RWPE2 (cell line): Measurements from ENCODE around the gene CFHR3.

Experiments used
- ATAC-seq: fragments of 200-7000 bp; cut with Tn5 transposase; 3 replicates; pipeline ENCODE4 v1.9.1; 2021; ENCODE audit warnings: low read depth
- DNase-seq: peaks from one replicate; pipeline ENCODE4 v3.0.0-alpha.2; 2020; ENCODE audit warnings: low spot score
- H3K27ac ChIP-seq: fragments of 450-650 bp; 2 replicates; pipeline ENCODE4 v1.5.1; 2017; ENCODE audit warnings: mild to moderate bottlenecking; ENCODE audit not compliant: poor library complexity, severe bottlenecking
- H3K27me3 ChIP-seq: fragments of 250-450 bp; sonication (Bioruptor Pico); 2 replicates; pipeline ENCODE4 v1.5.1; 2021; ENCODE audit warnings: mild to moderate bottlenecking, moderate library complexity; ENCODE audit not compliant: insufficient read depth, poor library complexity, severe bottlenecking
- H3K36me3 ChIP-seq: fragments of 250-450 bp; sonication (Bioruptor Pico); 2 replicates; pipeline ENCODE4 v1.5.1; 2020; ENCODE audit warnings: low read depth, mild to moderate bottlenecking, moderate library complexity
- H3K4me1 ChIP-seq: fragments of 250-450 bp; sonication (Bioruptor Pico); 2 replicates; pipeline ENCODE4 v1.5.1; 2021; ENCODE audit warnings: mild to moderate bottlenecking, moderate library complexity; ENCODE audit not compliant: insufficient read depth, poor library complexity, severe bottlenecking
- H3K4me3 ChIP-seq: fragments of 250-450 bp; sonication (Bioruptor Pico); 2 replicates; pipeline ENCODE4 v1.5.1; 2021; ENCODE audit warnings: mild to moderate bottlenecking, moderate library complexity; ENCODE audit not compliant: severe bottlenecking
- H3K9me3 ChIP-seq: fragments of 250-450 bp; sonication (Bioruptor Pico); 2 replicates; pipeline ENCODE4 v1.5.1; 2021; ENCODE audit warnings: mild to moderate bottlenecking, moderate library complexity; ENCODE audit not compliant: severe bottlenecking
- TF ChIP-seq, protein P1 (sequence below): fragments of 450-650 bp; IDR thresholded peaks from one replicate; pipeline ENCODE4 v1.5.1; 2017; ENCODE audit warnings: mild to moderate bottlenecking, moderate library complexity; ENCODE audit not compliant: poor library complexity, severe bottlenecking

Gene CFHR3

DNA sequence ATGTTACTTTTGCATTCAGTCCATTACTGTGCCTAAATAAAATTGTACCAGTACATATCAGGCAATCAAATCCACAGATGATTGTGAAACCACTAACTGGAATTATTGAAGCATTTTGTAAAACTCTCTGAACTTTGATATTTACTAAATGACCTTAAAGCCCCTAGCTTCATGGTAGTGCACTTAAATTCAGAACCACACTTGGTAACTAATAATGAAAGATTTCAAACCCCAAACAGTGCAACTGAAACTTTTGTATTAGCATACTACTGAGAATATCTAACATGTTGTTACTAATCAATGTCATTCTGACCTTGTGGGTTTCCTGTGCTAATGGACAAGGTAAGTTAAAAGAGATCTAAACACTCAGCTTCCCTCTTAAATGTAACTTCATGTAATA lies at the start of gene CFHR3:
CFHR3 (plus strand) TSS at position 238 of the 400 bp plus-strand sequence; CDS start at position 285, 47 bp downstream.
- TF ChIP-seq, protein P1, sequence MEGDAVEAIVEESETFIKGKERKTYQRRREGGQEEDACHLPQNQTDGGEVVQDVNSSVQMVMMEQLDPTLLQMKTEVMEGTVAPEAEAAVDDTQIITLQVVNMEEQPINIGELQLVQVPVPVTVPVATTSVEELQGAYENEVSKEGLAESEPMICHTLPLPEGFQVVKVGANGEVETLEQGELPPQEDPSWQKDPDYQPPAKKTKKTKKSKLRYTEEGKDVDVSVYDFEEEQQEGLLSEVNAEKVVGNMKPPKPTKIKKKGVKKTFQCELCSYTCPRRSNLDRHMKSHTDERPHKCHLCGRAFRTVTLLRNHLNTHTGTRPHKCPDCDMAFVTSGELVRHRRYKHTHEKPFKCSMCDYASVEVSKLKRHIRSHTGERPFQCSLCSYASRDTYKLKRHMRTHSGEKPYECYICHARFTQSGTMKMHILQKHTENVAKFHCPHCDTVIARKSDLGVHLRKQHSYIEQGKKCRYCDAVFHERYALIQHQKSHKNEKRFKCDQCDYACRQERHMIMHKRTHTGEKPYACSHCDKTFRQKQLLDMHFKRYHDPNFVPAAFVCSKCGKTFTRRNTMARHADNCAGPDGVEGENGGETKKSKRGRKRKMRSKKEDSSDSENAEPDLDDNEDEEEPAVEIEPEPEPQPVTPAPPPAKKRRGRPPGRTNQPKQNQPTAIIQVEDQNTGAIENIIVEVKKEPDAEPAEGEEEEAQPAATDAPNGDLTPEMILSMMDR: no peak
- no peaks in the 10 kb centered on the region for H3K27me3 ChIP-seq
- no peaks in the 10 kb centered on the region for H3K9me3 ChIP-seq
- H3K36me3 ChIP-seq: no peaks in the 10 kb centered on the region
- no peak within 1 kb of the TSS for H3K27ac ChIP-seq
- H3K4me1 ChIP-seq: no peaks in the 10 kb centered on the region
- no peak for DNase-seq
- no peak within 1 kb of the TSS for H3K4me3 ChIP-seq
- ATAC-seq: no peak

DNA sequence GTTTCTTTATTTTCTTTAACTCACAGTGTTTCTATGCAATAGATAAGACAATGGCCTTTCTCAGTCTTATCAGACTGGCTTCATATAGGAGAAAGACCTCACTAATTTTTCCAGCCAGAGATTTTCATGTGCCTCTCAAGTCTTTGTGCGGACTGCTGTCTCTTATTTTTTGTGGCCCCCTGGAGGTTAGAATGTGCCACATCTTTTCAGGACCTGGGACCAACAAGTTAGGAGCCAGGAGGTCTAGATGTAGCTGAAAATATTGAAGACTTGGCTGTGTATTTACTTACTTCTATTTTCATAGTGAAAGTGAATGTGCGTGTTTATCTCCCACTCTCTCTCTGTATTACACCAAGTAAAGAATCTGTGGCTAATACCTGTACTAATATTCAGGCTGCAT lies 42.1 kb upstream of the CFHR3 start:
- ATAC-seq (no peak), DNase-seq (no peak)
- Histone ChIP-seq H3K4me3 (no peak overlapping the region), H3K9me3 (no peaks in the 10 kb centered on the region), H3K4me1 (no peaks in the 10 kb centered on the region), H3K27me3 (no peaks in the 10 kb centered on the region), H3K36me3 (no peaks in the 10 kb centered on the region), H3K27ac (no peak overlapping the region)
- TF ChIP-seq, protein P1: no peak

- Histone ChIP-seq H3K4me3 (no peak overlapping the region), H3K9me3 (no peaks in the 10 kb centered on the region), H3K4me1 (no peaks in the 10 kb centered on the region), H3K27ac (no peak overlapping the region), H3K36me3 (no peaks in the 10 kb centered on the region), H3K27me3 (no peaks in the 10 kb centered on the region)
- TF ChIP-seq, protein P1: no peak
- no peak for DNase-seq
- no peak for ATAC-seq
These were observed 41.3 kb upstream of the CFHR3 start for GRCh38 chr1:196733091-196733970.

GRCh38 chr1:196734006-196734405 lies 40.6 kb upstream of the CFHR3 start:
- TF ChIP-seq, protein P1: no peak

GRCh38 chr1:196734460-196734859 lies 40.2 kb upstream of the CFHR3 start:
- TF ChIP-seq, protein P1: no peak
- Histone ChIP-seq H3K27ac (no peak overlapping the region), H3K4me3 (no peak overlapping the region), H3K36me3 (no peaks in the 10 kb centered on the region), H3K9me3 (no peaks in the 10 kb centered on the region), H3K4me1 (no peaks in the 10 kb centered on the region), H3K27me3 (no peaks in the 10 kb centered on the region)
- no peak for DNase-seq
- ATAC-seq: no peak

More at GRCh38 chr1:196734006-196734405, 40.6 kb upstream of the CFHR3 start:
- no peaks in the 10 kb centered on the region for H3K4me1 ChIP-seq
- no peak for ATAC-seq
- no peaks in the 10 kb centered on the region for H3K36me3 ChIP-seq
- H3K4me3 ChIP-seq: no peak overlapping the region
- no peaks in the 10 kb centered on the region for H3K9me3 ChIP-seq
- no peak overlapping the region for H3K27ac ChIP-seq
- no peaks in the 10 kb centered on the region for H3K27me3 ChIP-seq
- DNase-seq: no peak
